Fibroblast of lung (primary cell): ENCODE results near the gene MBD5.

Experiments used
- CTCF ChIP-seq, 2 donors: IDR thresholded peaks in 1 of 2; conservative IDR thresholded peaks in 1 of 2; 1 replicate in 1 of 2; 2 replicates in 1 of 2; pipeline ENCODE4 v1.5.1; 2011 to 2012; ENCODE audit warnings: low read length in 2 of 2, control low read depth in 1 of 2, inconsistent platforms in 1 of 2, low read depth in 1 of 2, mild to moderate bottlenecking in 1 of 2
- EZH2 ChIP-seq: IDR thresholded peaks from 2 replicates; pipeline ENCODE4 v1.5.1; 2012; ENCODE audit warnings: low read length, control low read depth, mild to moderate bottlenecking; ENCODE audit errors: missing control alignments

DNA sequence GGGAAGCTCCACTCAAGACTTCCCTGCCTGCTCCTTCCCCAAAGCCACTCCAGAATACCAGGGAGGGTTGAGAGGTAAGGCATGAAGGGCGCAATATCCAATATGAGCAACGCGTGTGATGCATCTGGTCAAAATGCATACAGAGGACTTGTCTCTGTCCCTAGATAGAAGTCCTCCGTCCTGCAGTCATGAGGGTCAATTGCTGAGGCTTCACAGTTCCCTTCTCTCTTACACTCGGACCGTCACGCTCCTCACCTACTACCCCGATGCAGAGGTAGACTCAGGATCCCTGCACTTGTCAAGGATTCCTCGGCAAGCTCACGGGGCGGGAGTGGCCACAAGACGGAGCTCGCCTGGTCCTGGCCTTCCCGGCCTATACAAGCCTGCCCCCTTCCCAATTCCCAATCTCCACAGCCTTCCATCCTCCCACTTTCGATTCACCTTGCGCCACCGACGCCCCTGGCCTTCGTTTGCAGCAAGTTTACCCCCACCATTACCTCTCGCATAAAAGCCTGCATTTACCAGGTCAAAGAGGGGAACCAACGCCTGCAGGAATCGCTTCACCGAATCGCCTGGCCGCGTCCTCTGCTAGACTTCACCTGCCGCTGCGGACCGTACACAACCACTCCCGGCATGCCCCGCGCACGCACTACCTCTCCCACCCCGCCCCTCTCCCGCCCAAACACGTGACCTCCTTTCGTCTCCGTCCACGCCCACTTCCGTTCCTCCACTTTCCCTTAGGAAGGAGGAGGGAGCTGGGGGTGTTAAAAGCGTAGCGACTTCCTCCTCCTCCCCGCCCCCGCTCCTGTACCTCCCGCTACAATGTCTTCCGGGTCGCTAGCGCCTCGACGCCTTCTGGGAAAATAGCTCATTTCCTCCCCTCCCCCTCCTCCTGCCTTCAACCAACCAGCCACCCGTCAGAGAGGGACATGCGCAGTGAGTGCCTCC lies 506 bp upstream of the MBD5 start, which contains the start of gene ORC4:
- TF ChIP-seq CTCF (conservative IDR thresholded peaks at IDR 0.05 in 1 of 2, IDR thresholded peaks at IDR 0.05 in 1 of 2; ENCODE audit: low read depth in 1 of 2, low read length in 2 of 2) = peak; percentile 32 to 60
- no peak for TF ChIP-seq EZH2
